ENCODE measurements around the gene THUMPD2. TPM values are rescaled to one million over a fixed set of nuclear protein-coding genes. Genes with fewer than 3 reads are reported as not detected.

The THUMPD2 gene
- total RNA-seq, 4 donors from 2014 or later = 9.3 to 26.7 (median 19.2) TPM

- no peak for DNase-seq
- H3K4me3 ChIP-seq (replicated peaks in 1 of 3) = no peak overlapping the region
- no peak overlapping the region for H3K27ac ChIP-seq
Observed at GRCh38 chr2:39708003-39708402, 71.1 kb downstream of the THUMPD2 start.

DNA sequence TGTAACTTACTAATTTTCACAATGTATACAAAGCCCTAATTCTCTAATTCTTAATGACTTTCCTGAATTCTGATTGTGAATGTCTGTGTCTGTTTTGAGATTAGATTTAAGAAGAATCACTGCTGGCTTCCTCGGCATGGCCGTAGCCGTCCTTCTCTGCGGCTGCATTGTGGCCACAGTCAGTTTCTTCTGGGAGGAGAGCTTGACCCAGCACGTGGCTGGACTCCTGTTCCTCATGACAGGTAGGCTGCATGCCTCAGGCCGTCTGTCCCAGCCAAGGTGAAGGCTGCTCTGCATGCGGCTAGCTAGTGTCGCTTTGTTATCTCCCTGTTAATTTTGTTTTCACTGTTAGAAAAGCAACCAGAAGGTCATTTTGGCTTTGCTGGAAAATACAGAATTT is 72.1 kb downstream of the THUMPD2 start:
- H3K36me3 ChIP-seq = no peaks in the 10 kb centered on the region
- no peak overlapping the region for H3K27ac ChIP-seq
- DNase-seq = no peak
- no peaks in the 10 kb centered on the region for H3K27me3 ChIP-seq
- no peak for TF ChIP-seq POLR2A (IDR thresholded peaks at IDR 0.05)
- TF ChIP-seq, protein P1, sequence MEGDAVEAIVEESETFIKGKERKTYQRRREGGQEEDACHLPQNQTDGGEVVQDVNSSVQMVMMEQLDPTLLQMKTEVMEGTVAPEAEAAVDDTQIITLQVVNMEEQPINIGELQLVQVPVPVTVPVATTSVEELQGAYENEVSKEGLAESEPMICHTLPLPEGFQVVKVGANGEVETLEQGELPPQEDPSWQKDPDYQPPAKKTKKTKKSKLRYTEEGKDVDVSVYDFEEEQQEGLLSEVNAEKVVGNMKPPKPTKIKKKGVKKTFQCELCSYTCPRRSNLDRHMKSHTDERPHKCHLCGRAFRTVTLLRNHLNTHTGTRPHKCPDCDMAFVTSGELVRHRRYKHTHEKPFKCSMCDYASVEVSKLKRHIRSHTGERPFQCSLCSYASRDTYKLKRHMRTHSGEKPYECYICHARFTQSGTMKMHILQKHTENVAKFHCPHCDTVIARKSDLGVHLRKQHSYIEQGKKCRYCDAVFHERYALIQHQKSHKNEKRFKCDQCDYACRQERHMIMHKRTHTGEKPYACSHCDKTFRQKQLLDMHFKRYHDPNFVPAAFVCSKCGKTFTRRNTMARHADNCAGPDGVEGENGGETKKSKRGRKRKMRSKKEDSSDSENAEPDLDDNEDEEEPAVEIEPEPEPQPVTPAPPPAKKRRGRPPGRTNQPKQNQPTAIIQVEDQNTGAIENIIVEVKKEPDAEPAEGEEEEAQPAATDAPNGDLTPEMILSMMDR (IDR thresholded peaks at IDR 0.05) = no peak
- H3K4me3 ChIP-seq (replicated peaks in 1 of 3) = no peak overlapping the region
- H3K9me3 ChIP-seq = no peaks in the 10 kb centered on the region
- intact Hi-C loops (cut with DNase I) = no loop called here
- H3K4me1 ChIP-seq = no peaks in the 10 kb centered on the region
- 93 to 96% methylated on average over 8 of the region's 8 CpGs for WGBS, 2 donors

More at GRCh38 chr2:39708003-39708402, 71.1 kb downstream of the THUMPD2 start:
- Histone ChIP-seq H3K4me1 (no peaks in the 10 kb centered on the region), H3K27me3 (no peaks in the 10 kb centered on the region), H3K36me3 (no peaks in the 10 kb centered on the region), H3K9me3 (no peaks in the 10 kb centered on the region)
- intact Hi-C loops (cut with DNase I) = no loop called here
- 96 to 97% methylated on average over 9 of the region's 9 CpGs for WGBS, 2 donors
- TF ChIP-seq, protein P1 (IDR thresholded peaks at IDR 0.05) = no peak
- TF ChIP-seq POLR2A (IDR thresholded peaks at IDR 0.05) = no peak

GRCh38 chr2:39706312-39706711 is 72.7 kb downstream of the THUMPD2 start:
- no peak for DNase-seq
- WGBS, 2 donors = 89 to 90% methylated on average over 1 of the region's 1 CpG
- H3K4me1 ChIP-seq = no peaks in the 10 kb centered on the region
- H3K4me3 ChIP-seq (replicated peaks in 1 of 3) = no peak overlapping the region
- no peak overlapping the region for H3K27ac ChIP-seq
- H3K27me3 ChIP-seq = no peaks in the 10 kb centered on the region
- no peaks in the 10 kb centered on the region for H3K36me3 ChIP-seq
- no peaks in the 10 kb centered on the region for H3K9me3 ChIP-seq
- intact Hi-C loops (cut with DNase I) = no loop called here
- TF ChIP-seq, protein P1 (IDR thresholded peaks at IDR 0.05) = no peak
- TF ChIP-seq POLR2A (IDR thresholded peaks at IDR 0.05) = no peak

- WGBS, 2 donors = 66 to 68% methylated on average over 4 of the region's 4 CpGs
- no peaks in the 10 kb centered on the region for H3K36me3 ChIP-seq
- no peak for DNase-seq
- no peaks in the 10 kb centered on the region for H3K4me1 ChIP-seq
- intact Hi-C loops (cut with DNase I) = no loop called here
- H3K9me3 ChIP-seq = no peaks in the 10 kb centered on the region
- TF ChIP-seq POLR2A (IDR thresholded peaks at IDR 0.05) = no peak
- TF ChIP-seq, protein P1 (IDR thresholded peaks at IDR 0.05) = no peak
- H3K27ac ChIP-seq = no peak overlapping the region
- H3K27me3 ChIP-seq = no peaks in the 10 kb centered on the region
- H3K4me3 ChIP-seq (replicated peaks in 1 of 3) = no peak overlapping the region
Observed at GRCh38 chr2:39705638-39706037, 73.4 kb downstream of the THUMPD2 start.

GRCh38 chr2:39704540-39704939 is 74.5 kb downstream of the THUMPD2 start:
- no peak for TF ChIP-seq POLR2A (IDR thresholded peaks at IDR 0.05)
- TF ChIP-seq, protein P1 (IDR thresholded peaks at IDR 0.05) = no peak
- H3K9me3 ChIP-seq = no peaks in the 10 kb centered on the region
- no peaks in the 10 kb centered on the region for H3K4me1 ChIP-seq
- no peak overlapping the region for H3K4me3 ChIP-seq (replicated peaks in 1 of 3)
- H3K27me3 ChIP-seq = no peaks in the 10 kb centered on the region
- no peaks in the 10 kb centered on the region for H3K36me3 ChIP-seq
- intact Hi-C loops (cut with DNase I) = no loop called here
- H3K27ac ChIP-seq = no peak overlapping the region
- DNase-seq = no peak
- 86 to 89% methylated on average over 3 of the region's 3 CpGs for WGBS, 2 donors

Measured in thyroid gland (tissue), 4 donors.